Endothelial cell (in vitro differentiated cells): ENCODE results near the gene PDIA6. TPM values are rescaled to one million over a fixed set of nuclear protein-coding genes. Genes with fewer than 3 reads are reported as not detected.

ENCODE experiments used
- DNase-seq: peaks from one replicate; pipeline ENCODE4 v3.0.0; 2021; ENCODE audit warnings: low spot score
- H3K27ac Mint-ChIP-seq: one replicate; pipeline ENCODE4 v1.8.0; 2021; ENCODE audit warnings: mixed read lengths, inconsistent platforms; ENCODE audit not compliant: unreplicated experiment
- H3K27me3 Mint-ChIP-seq: one replicate; pipeline ENCODE4 v1.8.0; 2021; ENCODE audit warnings: mild to moderate bottlenecking, moderate library complexity, mixed read lengths, inconsistent platforms; ENCODE audit not compliant: unreplicated experiment
- H3K36me3 Mint-ChIP-seq: one replicate; pipeline ENCODE4 v1.8.0; 2021; ENCODE audit warnings: mild to moderate bottlenecking, low read depth, mixed read lengths, inconsistent platforms; ENCODE audit not compliant: unreplicated experiment
- H3K4me1 Mint-ChIP-seq: one replicate; pipeline ENCODE4 v1.8.0; 2021; ENCODE audit warnings: mild to moderate bottlenecking, mixed read lengths, inconsistent platforms; ENCODE audit not compliant: unreplicated experiment
- H3K4me3 Mint-ChIP-seq: one replicate; pipeline ENCODE4 v1.8.0; 2021; ENCODE audit warnings: mild to moderate bottlenecking, mixed read lengths, inconsistent platforms; ENCODE audit not compliant: unreplicated experiment
- H3K9me3 Mint-ChIP-seq: one replicate; pipeline ENCODE4 v1.8.0; 2021; ENCODE audit warnings: mixed read lengths, inconsistent platforms; ENCODE audit not compliant: unreplicated experiment
- total RNA-seq: library from RNA; stranded (reverse); fragmentation: NEBNext Ultra II Directional; extraction: Animal tissue kit (Norgen Biotek cat#: 25700); gene quantifications from one replicate; pipeline ENCODE4 v1.2.1, GENCODE V29; 2021; ENCODE audit not compliant: unreplicated experiment
- TF ChIP-seq, protein P1 (sequence below): fragments of 200-600 bp; sonication (generic); IDR thresholded peaks from one replicate; pipeline ENCODE4 v1.5.0; 2021; ENCODE audit warnings: antibody characterized with exemption; ENCODE audit not compliant: unreplicated experiment

The PDIA6 gene
- total RNA-seq, 1 donor from 2014 or later, result 292 TPM

DNA sequence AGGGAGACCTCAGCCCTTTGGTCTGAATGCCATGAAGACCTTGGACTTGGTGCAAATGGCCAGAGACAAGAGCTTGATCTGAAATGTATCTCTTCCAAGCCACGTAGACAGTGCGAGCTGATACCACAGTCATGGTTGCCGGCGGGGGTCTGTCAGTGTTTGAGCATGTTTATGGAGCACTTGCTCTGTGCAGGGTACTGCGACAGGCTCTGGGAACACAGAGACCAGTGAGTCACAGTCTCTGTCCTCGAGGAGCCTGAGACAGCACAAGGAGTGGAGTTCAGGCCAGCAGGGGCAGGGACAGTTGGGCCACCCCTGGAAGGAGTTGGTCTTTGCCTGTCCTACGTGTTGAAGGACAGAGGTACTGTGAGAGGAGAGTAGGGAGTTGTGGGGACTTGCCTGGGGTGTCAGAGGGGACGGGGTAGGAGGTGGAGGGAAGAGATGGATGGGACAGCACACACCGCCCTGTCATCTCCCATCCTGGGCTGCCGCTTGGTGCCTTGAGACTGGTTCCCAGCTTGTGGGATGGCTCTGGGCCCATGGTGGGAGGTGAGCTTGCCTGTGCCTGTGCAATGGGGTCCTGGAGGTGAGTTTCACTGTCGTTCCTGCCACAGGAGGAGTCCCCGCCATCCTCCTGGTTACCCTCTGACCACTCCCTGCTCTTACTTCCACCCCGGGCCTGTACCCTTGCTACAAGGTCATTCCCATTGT is 51.6 kb downstream of the PDIA6 start:
- DNase-seq, result no peak
- H3K36me3 Mint-ChIP-seq, result no peaks in the 10 kb centered on the region
- H3K27me3 Mint-ChIP-seq, result peaks cover 2% of the 10 kb centered on the region
- H3K9me3 Mint-ChIP-seq, result no peaks in the 10 kb centered on the region
- TF ChIP-seq, protein P1, sequence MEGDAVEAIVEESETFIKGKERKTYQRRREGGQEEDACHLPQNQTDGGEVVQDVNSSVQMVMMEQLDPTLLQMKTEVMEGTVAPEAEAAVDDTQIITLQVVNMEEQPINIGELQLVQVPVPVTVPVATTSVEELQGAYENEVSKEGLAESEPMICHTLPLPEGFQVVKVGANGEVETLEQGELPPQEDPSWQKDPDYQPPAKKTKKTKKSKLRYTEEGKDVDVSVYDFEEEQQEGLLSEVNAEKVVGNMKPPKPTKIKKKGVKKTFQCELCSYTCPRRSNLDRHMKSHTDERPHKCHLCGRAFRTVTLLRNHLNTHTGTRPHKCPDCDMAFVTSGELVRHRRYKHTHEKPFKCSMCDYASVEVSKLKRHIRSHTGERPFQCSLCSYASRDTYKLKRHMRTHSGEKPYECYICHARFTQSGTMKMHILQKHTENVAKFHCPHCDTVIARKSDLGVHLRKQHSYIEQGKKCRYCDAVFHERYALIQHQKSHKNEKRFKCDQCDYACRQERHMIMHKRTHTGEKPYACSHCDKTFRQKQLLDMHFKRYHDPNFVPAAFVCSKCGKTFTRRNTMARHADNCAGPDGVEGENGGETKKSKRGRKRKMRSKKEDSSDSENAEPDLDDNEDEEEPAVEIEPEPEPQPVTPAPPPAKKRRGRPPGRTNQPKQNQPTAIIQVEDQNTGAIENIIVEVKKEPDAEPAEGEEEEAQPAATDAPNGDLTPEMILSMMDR, result no peak
- H3K4me1 Mint-ChIP-seq, result peaks cover 4% of the 10 kb centered on the region
- no peak overlapping the region for H3K27ac Mint-ChIP-seq
- no peak overlapping the region for H3K4me3 Mint-ChIP-seq

DNA sequence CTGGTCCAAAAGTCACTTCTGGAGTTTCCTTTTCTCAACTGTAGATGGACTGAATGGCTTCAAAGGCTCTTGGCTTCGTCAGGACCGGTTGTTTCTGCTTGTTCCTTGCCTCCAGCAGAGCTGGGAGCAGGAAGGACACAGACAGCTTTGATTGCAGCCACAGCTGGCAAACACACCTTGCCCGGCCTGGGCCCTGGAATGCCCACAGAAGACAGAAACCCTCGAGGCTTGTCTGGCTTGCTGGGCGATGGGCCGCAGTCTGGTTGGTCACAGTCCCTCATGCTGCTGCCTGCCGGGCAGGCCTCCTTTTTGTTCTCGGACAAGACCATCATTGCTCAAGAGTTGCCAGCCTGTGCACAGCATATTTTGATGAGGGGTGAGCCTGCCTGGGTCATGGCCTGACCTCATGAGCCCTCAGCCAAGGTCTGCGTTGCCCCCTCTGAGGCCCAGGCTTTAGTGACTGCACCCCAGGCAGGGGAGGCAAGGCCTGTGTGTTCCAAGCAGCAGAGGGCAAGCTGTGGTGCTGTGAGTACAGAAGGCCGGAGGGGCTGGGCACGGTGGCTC is 53.4 kb downstream of the PDIA6 start:
- TF ChIP-seq, protein P1, result no peak
- no peak for DNase-seq
- Mint-ChIP-seq H3K4me3 (no peak overlapping the region), H3K27ac (no peak overlapping the region), H3K9me3 (no peaks in the 10 kb centered on the region), H3K27me3 (peaks cover 2% of the 10 kb centered on the region), H3K36me3 (no peaks in the 10 kb centered on the region), H3K4me1 (peaks cover 4% of the 10 kb centered on the region)

DNA sequence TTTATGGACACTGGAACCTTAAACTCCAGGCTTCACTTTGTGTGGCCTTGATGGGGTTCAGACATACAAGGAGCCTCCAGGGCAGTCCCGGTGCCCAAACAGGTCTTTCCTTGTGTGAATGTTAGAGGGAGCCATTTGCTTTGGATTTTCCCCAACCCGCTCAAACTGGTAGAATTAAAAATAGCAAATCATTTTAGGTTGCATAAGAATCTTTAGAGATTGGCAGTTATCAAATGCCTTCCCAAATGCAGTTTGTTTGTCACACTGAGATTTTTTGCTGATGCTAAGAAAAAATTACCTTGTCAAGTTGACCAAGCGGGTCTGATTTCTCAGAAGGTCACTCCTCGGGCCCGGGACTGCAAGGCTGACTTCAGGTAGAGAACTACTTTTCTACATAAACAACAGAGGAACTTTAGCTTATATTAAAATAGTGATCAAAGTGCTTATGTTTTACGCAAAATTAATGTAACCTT is 54.7 kb downstream of the PDIA6 start:
- H3K27me3 Mint-ChIP-seq, result peaks cover 2% of the 10 kb centered on the region
- H3K9me3 Mint-ChIP-seq, result no peaks in the 10 kb centered on the region
- no peak overlapping the region for H3K27ac Mint-ChIP-seq

DNA sequence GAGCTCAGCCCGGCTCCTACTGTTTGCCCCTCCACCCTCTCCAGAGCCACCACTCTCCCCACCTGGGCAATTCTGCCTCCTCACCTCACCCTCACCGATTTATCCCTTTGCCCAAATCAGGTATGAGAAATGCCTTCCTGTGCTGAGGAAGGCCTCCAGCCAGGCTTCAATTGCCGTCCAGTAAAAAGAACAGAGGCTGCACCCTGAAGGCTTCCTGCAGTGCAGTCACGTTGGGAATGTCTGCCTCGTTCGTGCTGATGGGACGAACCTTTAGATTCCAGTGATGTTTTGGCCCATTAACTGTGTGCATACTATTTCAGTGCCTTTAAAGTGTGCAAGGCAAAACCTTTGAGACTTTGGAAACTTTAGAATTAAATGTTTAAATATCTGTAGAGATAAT is 57.0 kb downstream of the PDIA6 start:
- Mint-ChIP-seq H3K36me3 (no peaks in the 10 kb centered on the region), H3K27me3 (peaks cover 2% of the 10 kb centered on the region), H3K27ac (no peak overlapping the region), H3K9me3 (no peaks in the 10 kb centered on the region), H3K4me3 (no peak overlapping the region), H3K4me1 (no peaks in the 10 kb centered on the region)
- DNase-seq, result no peak
- TF ChIP-seq, protein P1, result no peak

More for the DNA sequence above, 54.7 kb downstream of the PDIA6 start:
- H3K36me3 Mint-ChIP-seq, result no peaks in the 10 kb centered on the region
- no peak overlapping the region for H3K4me3 Mint-ChIP-seq
- H3K4me1 Mint-ChIP-seq, result no peaks in the 10 kb centered on the region
- no peak for DNase-seq
- TF ChIP-seq, protein P1, result no peak

DNA sequence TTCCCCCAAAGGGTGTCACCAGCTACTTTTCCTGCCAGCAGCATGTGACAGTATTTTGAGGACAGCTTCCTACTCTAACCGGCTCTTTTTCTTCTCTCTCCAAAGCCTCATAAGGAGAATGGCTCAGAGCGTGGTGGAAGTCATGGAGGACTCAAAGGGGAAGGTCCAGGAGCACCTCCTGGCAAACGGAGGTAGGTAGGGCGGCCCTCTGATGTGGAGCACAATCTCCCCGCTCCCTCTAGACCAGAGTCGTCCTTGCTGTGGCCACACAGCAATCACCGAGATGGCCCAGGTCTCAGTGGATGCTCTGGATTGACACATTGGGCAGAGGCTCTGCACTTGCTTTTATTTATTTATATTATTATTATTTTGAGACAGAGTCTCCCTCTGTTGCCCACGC is 58.7 kb downstream of the PDIA6 start:
- H3K27ac Mint-ChIP-seq, result no peak overlapping the region
- no peaks in the 10 kb centered on the region for H3K36me3 Mint-ChIP-seq
- H3K9me3 Mint-ChIP-seq, result no peaks in the 10 kb centered on the region
- peaks cover 2% of the 10 kb centered on the region for H3K27me3 Mint-ChIP-seq
- DNase-seq, result no peak
- TF ChIP-seq, protein P1, result no peak
- no peaks in the 10 kb centered on the region for H3K4me1 Mint-ChIP-seq
- no peak overlapping the region for H3K4me3 Mint-ChIP-seq
